Esophagus (tissue), 2 donors: ENCODE data around the gene TNFRSF11A. TPM values are rescaled to one million over a fixed set of nuclear protein-coding genes. Genes with fewer than 3 reads are reported as not detected.

Experiments used
- H3K27ac ChIP-seq, 2 donors: one replicate each; pipeline ENCODE4 v1.5.1; 2013; ENCODE audit warnings: low read depth in 2 of 2, mild to moderate bottlenecking in 2 of 2, inconsistent platforms in 1 of 2, low read length in 1 of 2, moderate library complexity in 1 of 2
- H3K27me3 ChIP-seq, 2 donors: one replicate each; pipeline ENCODE4 v1.6.1; 2013; ENCODE audit warnings: low read length in 2 of 2, control low read depth in 1 of 2, mild to moderate bottlenecking in 1 of 2; ENCODE audit not compliant: insufficient read depth in 2 of 2, control insufficient read depth in 1 of 2
- H3K36me3 ChIP-seq, 2 donors: one replicate each; pipeline ENCODE4 v1.6.1; 2013; ENCODE audit warnings: low read length in 1 of 2; ENCODE audit not compliant: control insufficient read depth in 2 of 2, insufficient read depth in 2 of 2
- H3K4me1 ChIP-seq, 2 donors: one replicate each; pipeline ENCODE4 v1.6.1; 2013; ENCODE audit warnings: low read length in 1 of 2; ENCODE audit not compliant: control insufficient read depth in 2 of 2, insufficient read depth in 2 of 2
- H3K4me3 ChIP-seq, 2 donors: one replicate each; pipeline ENCODE4 v1.5.1; 2013; ENCODE audit warnings: low read length in 2 of 2, mild to moderate bottlenecking in 2 of 2, low read depth in 1 of 2, moderate library complexity in 1 of 2
- H3K9me3 ChIP-seq, 2 donors: one replicate each; pipeline ENCODE4 v1.6.1; 2013; ENCODE audit warnings: mild to moderate bottlenecking in 2 of 2, low read depth in 1 of 2, low read length in 1 of 2, moderate library complexity in 1 of 2; ENCODE audit not compliant: control insufficient read depth in 2 of 2, insufficient read depth in 1 of 2
- WGBS, 2 donors: extraction: QIAGEN DNeasy Blood & Tissue Kit; methylation state at CpG; one replicate each; pipeline ENCODE4 v1.1.7; 2013; 5-methylcytosine and 5-hydroxymethylcytosine counted together
- polyA plus RNA-seq, 2 donors: library from polyadenylated mRNA; stranded (reverse); fragments of 200-250 nt; gene quantifications; one replicate each; pipeline ENCODE4 v1.2.3, GENCODE V29; 2013
- donor health status: healthy with polysubstance abuse.
- donor health status: Bipolar disorder and iron deficiency.

Gene TNFRSF11A
- polyA plus RNA-seq, 2 donors = 1.2 to 2.2 TPM

DNA sequence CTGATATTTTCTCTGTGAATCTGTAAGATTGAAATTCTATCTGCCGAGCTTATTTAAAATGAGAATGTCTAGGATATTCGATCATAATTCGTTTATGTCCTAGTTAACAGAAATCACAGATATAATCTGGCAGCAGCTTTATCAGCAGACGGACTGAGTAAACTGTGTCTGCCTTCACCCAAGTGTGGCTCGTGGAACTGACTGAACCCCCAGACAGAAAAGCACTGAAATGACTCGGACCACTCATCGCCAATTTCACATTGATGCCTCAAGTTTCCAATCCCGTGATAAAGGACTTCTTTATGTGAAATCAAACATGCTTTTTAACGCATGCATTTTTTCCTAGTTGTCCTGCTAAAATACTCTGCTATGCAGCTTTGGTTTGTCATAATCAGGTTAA lies 15.9 kb downstream of the TNFRSF11A start:
- Histone ChIP-seq H3K27me3 (no peaks in the 10 kb centered on the region), H3K4me3 (no peak overlapping the region), H3K27ac (no peak overlapping the region), H3K4me1 (no peaks in the 10 kb centered on the region), H3K9me3 (no peaks in the 10 kb centered on the region), H3K36me3 (no peaks in the 10 kb centered on the region)
- WGBS, 2 donors = 75 to 86% methylated on average over 9 of the region's 9 CpGs

GRCh38 chr18:62341473-62341872 lies 16.4 kb downstream of the TNFRSF11A start:
- no peak overlapping the region for H3K4me3 ChIP-seq
- no peaks in the 10 kb centered on the region for H3K9me3 ChIP-seq
- no peak overlapping the region for H3K27ac ChIP-seq
- H3K4me1 ChIP-seq = no peaks in the 10 kb centered on the region
- H3K36me3 ChIP-seq = no peaks in the 10 kb centered on the region
- no peaks in the 10 kb centered on the region for H3K27me3 ChIP-seq
- WGBS, 2 donors = 57 to 58% methylated on average over 3 of the region's 3 CpGs

- H3K27me3 ChIP-seq = no peaks in the 10 kb centered on the region
- no peaks in the 10 kb centered on the region for H3K4me1 ChIP-seq
- H3K36me3 ChIP-seq = no peaks in the 10 kb centered on the region
- no peak overlapping the region for H3K4me3 ChIP-seq
- H3K9me3 ChIP-seq = no peaks in the 10 kb centered on the region
- WGBS, 2 donors = 82 to 85% methylated on average over 4 of the region's 4 CpGs
- H3K27ac ChIP-seq = no peak overlapping the region
These were observed 17.8 kb downstream of the TNFRSF11A start for GRCh38 chr18:62342884-62343283.

DNA sequence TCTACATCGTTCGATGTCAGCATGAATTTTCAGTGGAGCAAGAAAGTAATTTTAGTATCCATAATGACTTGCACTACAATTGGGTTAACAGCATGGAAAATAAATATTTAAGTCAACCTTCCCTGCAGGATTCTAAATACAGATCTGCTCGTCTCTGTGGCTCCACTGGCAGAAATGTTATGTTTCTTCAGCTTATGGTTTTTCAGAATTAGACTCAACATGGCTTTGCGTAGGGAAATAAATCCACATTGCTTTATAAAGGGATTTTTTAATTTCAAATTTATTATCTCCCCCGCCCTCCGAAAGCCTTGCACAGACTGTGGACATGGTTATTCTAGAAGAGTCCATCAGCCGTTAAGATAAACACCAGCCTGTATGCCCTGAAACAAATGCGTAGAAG lies 18.2 kb downstream of the TNFRSF11A start:
- H3K9me3 ChIP-seq = no peaks in the 10 kb centered on the region
- H3K27ac ChIP-seq = no peak overlapping the region
- no peaks in the 10 kb centered on the region for H3K36me3 ChIP-seq
- H3K4me3 ChIP-seq = no peak overlapping the region
- no peaks in the 10 kb centered on the region for H3K4me1 ChIP-seq
- H3K27me3 ChIP-seq = no peaks in the 10 kb centered on the region
- WGBS, 2 donors = 75 to 83% methylated on average over 8 of the region's 8 CpGs

- Histone ChIP-seq H3K9me3 (no peaks in the 10 kb centered on the region), H3K36me3 (no peaks in the 10 kb centered on the region), H3K27ac (no peak overlapping the region), H3K4me3 (no peak overlapping the region), H3K27me3 (no peaks in the 10 kb centered on the region), H3K4me1 (no peaks in the 10 kb centered on the region)
- WGBS, 2 donors = 94% methylated on average over 2 of the region's 2 CpGs
These were observed 20.8 kb downstream of the TNFRSF11A start for GRCh38 chr18:62345909-62346308.

- Histone ChIP-seq H3K4me3 (no peak overlapping the region), H3K4me1 (no peaks in the 10 kb centered on the region), H3K27ac (no peak overlapping the region), H3K27me3 (no peaks in the 10 kb centered on the region), H3K36me3 (no peaks in the 10 kb centered on the region), H3K9me3 (no peaks in the 10 kb centered on the region)
- 78 to 89% methylated on average over 7 of the region's 7 CpGs for WGBS, 2 donors
These were observed 21.4 kb downstream of the TNFRSF11A start for GRCh38 chr18:62346333-62347088.

- H3K27me3 ChIP-seq = no peaks in the 10 kb centered on the region
- no peaks in the 10 kb centered on the region for H3K9me3 ChIP-seq
- H3K36me3 ChIP-seq = no peaks in the 10 kb centered on the region
- no peak overlapping the region for H3K4me3 ChIP-seq
- no peaks in the 10 kb centered on the region for H3K4me1 ChIP-seq
- WGBS, 2 donors = 68 to 69% methylated on average over 6 of the region's 6 CpGs
- H3K27ac ChIP-seq = no peak overlapping the region
These were observed 22.0 kb downstream of the TNFRSF11A start for GRCh38 chr18:62347089-62347506.

GRCh38 chr18:62348474-62348873 lies 23.4 kb downstream of the TNFRSF11A start:
- Histone ChIP-seq H3K4me3 (no peak overlapping the region), H3K9me3 (no peaks in the 10 kb centered on the region), H3K27me3 (no peaks in the 10 kb centered on the region), H3K27ac (no peak overlapping the region), H3K36me3 (no peaks in the 10 kb centered on the region), H3K4me1 (no peaks in the 10 kb centered on the region)
- WGBS, 2 donors = 75 to 88% methylated on average over 4 of the region's 4 CpGs

DNA sequence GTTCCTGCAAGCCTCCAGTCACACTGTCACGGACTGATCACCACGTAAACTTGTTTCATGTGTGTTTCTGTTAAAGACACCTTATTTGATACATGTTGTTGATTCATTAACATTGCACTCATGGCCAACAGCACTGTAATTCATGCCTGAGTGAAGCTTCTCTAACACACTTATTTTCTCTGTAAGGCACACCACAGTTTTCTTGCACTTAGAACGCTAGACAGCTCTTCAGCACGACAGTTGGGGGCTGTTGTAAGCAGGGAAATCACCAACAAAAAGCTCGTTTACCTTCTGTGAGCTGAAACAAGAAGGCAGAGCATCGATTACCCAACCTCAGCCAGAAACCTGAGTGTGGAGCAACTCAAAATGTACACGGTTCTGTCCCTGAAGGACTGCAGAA lies 28.1 kb downstream of the TNFRSF11A start:
- H3K27ac ChIP-seq = no peak overlapping the region
- 83 to 87% methylated on average over 7 of the region's 7 CpGs for WGBS, 2 donors
- no peaks in the 10 kb centered on the region for H3K27me3 ChIP-seq
- H3K36me3 ChIP-seq = no peaks in the 10 kb centered on the region
- H3K4me1 ChIP-seq = no peaks in the 10 kb centered on the region
- no peaks in the 10 kb centered on the region for H3K9me3 ChIP-seq
- H3K4me3 ChIP-seq = no peak overlapping the region

GRCh38 chr18:62354151-62354550 lies 29.0 kb downstream of the TNFRSF11A start:
- Histone ChIP-seq H3K27me3 (no peaks in the 10 kb centered on the region), H3K36me3 (no peaks in the 10 kb centered on the region), H3K9me3 (no peaks in the 10 kb centered on the region), H3K27ac (no peak overlapping the region), H3K4me1 (no peaks in the 10 kb centered on the region), H3K4me3 (no peak overlapping the region)
- whole genome bisulfite sequencing, 2 donors = 92 to 93% methylated on average over 29 of the region's 29 CpGs
